Transverse colon (tissue), 4 donors: Measurements from ENCODE around the gene ACVR1B.

Experiments used
- POLR2A ChIP-seq: fragments of 450-650 bp; IDR thresholded peaks from one replicate; pipeline ENCODE4 v1.6.1; 2016; ENCODE audit warnings: antibody characterized with exemption, mild to moderate bottlenecking, moderate library complexity
- POLR2AphosphoS5 ChIP-seq, 3 donors: sonication (generic); formaldehyde crosslinking; IDR thresholded peaks; one replicate each; pipeline ENCODE4 v1.6.1; 2016; ENCODE audit warnings: antibody characterized with exemption in 3 of 3
- TF ChIP-seq, protein P1 (sequence below), 5 experiments: fragments of 200-600 bp in 3 of 5; fragments of 450-650 bp in 2 of 5; sonication (generic) in 3 of 5; IDR thresholded peaks; 1 replicate in 2 of 5; 2 replicates in 3 of 5; pipeline ENCODE4 v1.5.1; 2016 to 2017; ENCODE audit warnings: antibody characterized with exemption in 5 of 5, inconsistent platforms in 3 of 5, mild to moderate bottlenecking in 2 of 5, moderate library complexity in 1 of 5

DNA sequence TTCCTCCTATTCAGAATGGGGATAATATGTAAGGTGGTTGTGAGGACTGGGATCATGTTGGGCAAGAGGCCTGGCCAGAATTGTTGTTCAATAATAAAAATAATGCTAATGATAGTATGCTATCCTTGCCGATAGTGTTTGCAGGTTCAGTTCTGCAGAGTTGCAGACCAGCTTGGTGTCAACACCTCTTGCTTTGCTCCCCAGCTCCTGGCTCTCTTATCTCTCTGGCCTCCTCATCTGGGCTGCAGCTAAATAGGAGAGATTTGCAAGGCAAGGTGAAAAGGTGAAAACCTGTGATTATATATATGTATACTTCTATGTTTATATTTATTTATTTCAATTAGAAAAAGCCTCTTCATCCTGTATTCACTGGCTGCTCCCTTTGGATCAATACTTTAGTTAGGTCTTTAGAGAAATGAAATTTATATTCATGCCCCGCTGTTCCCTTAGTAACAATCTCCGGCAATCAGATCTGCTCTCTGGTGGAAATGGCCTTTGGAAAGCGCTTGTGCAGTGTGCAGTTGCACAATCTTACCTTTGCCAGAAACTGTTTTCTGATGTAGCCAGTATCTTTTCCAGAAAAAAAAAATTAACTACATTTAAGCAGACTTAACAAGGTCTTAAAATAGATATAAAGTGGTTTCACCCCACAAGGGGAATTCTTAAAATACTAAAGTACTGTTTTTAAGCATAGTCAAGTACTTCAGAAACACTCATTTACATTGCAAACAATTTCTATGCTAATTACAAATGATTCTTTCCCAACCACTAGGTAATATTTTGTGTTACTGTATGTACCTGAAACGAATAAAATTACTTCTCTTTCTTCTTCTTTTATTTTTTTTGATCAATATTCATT lies 19.1 kb upstream of the ACVR1B start:
- TF ChIP-seq, protein P1, sequence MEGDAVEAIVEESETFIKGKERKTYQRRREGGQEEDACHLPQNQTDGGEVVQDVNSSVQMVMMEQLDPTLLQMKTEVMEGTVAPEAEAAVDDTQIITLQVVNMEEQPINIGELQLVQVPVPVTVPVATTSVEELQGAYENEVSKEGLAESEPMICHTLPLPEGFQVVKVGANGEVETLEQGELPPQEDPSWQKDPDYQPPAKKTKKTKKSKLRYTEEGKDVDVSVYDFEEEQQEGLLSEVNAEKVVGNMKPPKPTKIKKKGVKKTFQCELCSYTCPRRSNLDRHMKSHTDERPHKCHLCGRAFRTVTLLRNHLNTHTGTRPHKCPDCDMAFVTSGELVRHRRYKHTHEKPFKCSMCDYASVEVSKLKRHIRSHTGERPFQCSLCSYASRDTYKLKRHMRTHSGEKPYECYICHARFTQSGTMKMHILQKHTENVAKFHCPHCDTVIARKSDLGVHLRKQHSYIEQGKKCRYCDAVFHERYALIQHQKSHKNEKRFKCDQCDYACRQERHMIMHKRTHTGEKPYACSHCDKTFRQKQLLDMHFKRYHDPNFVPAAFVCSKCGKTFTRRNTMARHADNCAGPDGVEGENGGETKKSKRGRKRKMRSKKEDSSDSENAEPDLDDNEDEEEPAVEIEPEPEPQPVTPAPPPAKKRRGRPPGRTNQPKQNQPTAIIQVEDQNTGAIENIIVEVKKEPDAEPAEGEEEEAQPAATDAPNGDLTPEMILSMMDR (IDR thresholded peaks at IDR 0.05) = no peak
- no peak for TF ChIP-seq POLR2A
- TF ChIP-seq POLR2AphosphoS5 (IDR thresholded peaks at IDR 0.05) = no peak
